GM12878 (cell line): ENCODE results near the gene ATG3.

Experiments
- CTCF ChIP-seq, 3 experiments: IDR thresholded peaks in 2 of 3; conservative IDR thresholded peaks in 1 of 3; 2 replicates each; pipeline ENCODE4 v1.5.1; 2011; ENCODE audit warnings: low read depth in 3 of 3, low read length in 3 of 3, mild to moderate bottlenecking in 3 of 3, control low read depth in 2 of 3, moderate library complexity in 2 of 3, inconsistent platforms in 1 of 3, mixed read lengths in 1 of 3; ENCODE audit not compliant: control insufficient read depth in 2 of 3, insufficient read depth in 1 of 3; ENCODE audit errors: extremely low read depth in 1 of 3
- EP300 ChIP-seq, 2 experiments: fragments of 150-350 bp in 1 of 2; IDR thresholded peaks; 2 replicates each; pipeline ENCODE4 v1.6.1; 2011 to 2012; ENCODE audit warnings: low read depth in 2 of 2, low read length in 2 of 2, borderline replicate concordance in 1 of 2, improper control_type of control experiment in 1 of 2, inconsistent platforms in 1 of 2; ENCODE audit not compliant: control insufficient read depth in 1 of 2
- FOXM1 ChIP-seq: IDR thresholded peaks from 2 replicates; pipeline ENCODE4 v1.6.1; 2012; ENCODE audit warnings: low read depth, mild to moderate bottlenecking, inconsistent platforms, low read length, moderate library complexity
- MAX ChIP-seq: IDR thresholded peaks from 2 replicates; pipeline ENCODE4 v1.6.1; 2012; ENCODE audit warnings: low read depth, low read length, improper control_type of control experiment
- NR2C1 ChIP-seq: fragments of 450-650 bp; IDR thresholded peaks from 2 replicates; pipeline ENCODE4 v1.6.1; 2017; ENCODE audit warnings: antibody characterized with exemption, mild to moderate bottlenecking, moderate library complexity
- NR2C2 ChIP-seq: IDR thresholded peaks from 2 replicates; pipeline ENCODE4 v1.6.1; 2011; ENCODE audit warnings: borderline replicate concordance, low read depth; ENCODE audit not compliant: control insufficient read depth, insufficient read length
- NR2F1 ChIP-seq: fragments of 450-650 bp; conservative IDR thresholded peaks from 2 replicates; pipeline ENCODE4 v1.6.1; 2017; ENCODE audit warnings: mild to moderate bottlenecking
- REST ChIP-seq: IDR thresholded peaks from 2 replicates; pipeline ENCODE4 v1.6.1; 2012; ENCODE audit warnings: mild to moderate bottlenecking, low read depth, low read length
- SMARCA5 ChIP-seq: fragments of 450-650 bp; IDR thresholded peaks from 2 replicates; pipeline ENCODE4 v1.6.1; 2017; ENCODE audit warnings: mild to moderate bottlenecking
- SUZ12 ChIP-seq: fragments of 200-600 bp; sonication (generic); IDR thresholded peaks from one replicate; pipeline ENCODE4 v1.6.1; 2018; ENCODE audit warnings: antibody characterized with exemption, mild to moderate bottlenecking; ENCODE audit not compliant: unreplicated experiment
- USF1 ChIP-seq: IDR thresholded peaks from 2 replicates; pipeline ENCODE4 v1.6.1; 2011; ENCODE audit warnings: borderline replicate concordance, low read depth, mild to moderate bottlenecking, moderate library complexity, mixed read lengths, low read length; ENCODE audit not compliant: insufficient read depth; ENCODE audit errors: extremely low read length
- ZSCAN29 ChIP-seq: fragments of 450-650 bp; IDR thresholded peaks from 2 replicates; pipeline ENCODE4 v1.6.1; 2017; ENCODE audit warnings: mild to moderate bottlenecking, moderate library complexity

GRCh38 chr3:112569265-112569664 lies 7.5 kb upstream of the ATG3 start:
- TF ChIP-seq USF1 (no peak), NR2C1 (no peak), CTCF (IDR thresholded peaks at IDR 0.05 in 2 of 3, conservative IDR thresholded peaks at IDR 0.05 in 1 of 3; ENCODE audit: control insufficient read depth in 2 of 3, extremely low read depth in 1 of 3, insufficient read depth in 1 of 3, low read depth in 3 of 3, low read length in 3 of 3) (no peak), NR2F1 (no peak), NR2C2 (no peak), EP300 (IDR thresholded peaks at IDR 0.05; ENCODE audit: borderline replicate concordance in 1 of 2, control insufficient read depth in 1 of 2, low read depth in 2 of 2, low read length in 2 of 2) (no peak), SUZ12 (no peak), ZSCAN29 (no peak), SMARCA5 (no peak), REST (no peak), FOXM1 (no peak), MAX (no peak)
